Stimulated activated CD4-positive, alpha-beta T cell treated with anti-CD3 and anti-CD28 coated beads, Interleukin-12 subunit alpha, Interleukin-12 subunit beta, amount 100 ng/mL, for 48 hours (primary cell): ENCODE data around the gene EFCAB12.
"Not testable (repeated sequence)": the region's sequence is repeated elsewhere in the genome, so short reads cannot be mapped to it uniquely, and the experiment has no call there.

ENCODE experiments used
- DNase-seq, 3 donors: peaks; one replicate each; pipeline ENCODE4 v3.0.0-alpha.2; 2020; ENCODE audit warnings: low read depth in 2 of 3, low spot score in 1 of 3

EFCAB12 gene

DNA sequence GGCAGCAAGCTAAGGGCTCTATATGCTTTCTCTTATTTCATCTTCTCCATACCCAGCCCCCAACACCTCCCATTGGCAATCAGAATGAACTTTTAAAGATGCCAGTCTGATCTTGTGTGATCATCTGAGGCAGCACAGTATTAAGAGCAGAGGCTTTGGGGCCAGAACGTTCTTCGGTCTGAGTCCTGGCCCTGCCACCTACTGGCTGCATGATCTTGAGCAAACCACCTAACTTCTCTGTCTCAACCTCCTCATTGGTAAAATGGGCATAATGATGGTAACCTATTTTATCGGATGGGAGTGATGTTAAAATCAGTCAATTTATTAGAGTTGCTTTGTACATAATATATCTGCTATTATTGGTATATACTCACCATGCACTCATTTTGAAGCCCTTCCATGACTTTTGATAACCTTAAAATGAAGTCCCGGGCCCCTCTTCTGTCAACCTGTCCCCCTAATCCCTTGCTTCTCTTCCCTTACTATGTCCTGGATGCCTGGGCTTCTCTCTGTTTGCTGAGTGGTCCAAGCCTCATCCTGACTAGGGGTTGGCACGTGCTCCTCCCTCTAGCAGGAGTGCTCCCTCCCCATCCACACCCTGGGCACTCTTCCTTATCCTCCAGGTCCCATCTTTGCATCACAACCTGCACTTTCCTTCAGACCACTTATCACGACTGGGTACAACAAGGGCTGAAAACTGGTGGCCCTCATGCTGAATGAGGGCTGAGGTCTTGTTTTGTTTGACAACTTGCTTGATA lies 6.3 kb downstream of the EFCAB12 start:
- DNase-seq: no peak

DNA sequence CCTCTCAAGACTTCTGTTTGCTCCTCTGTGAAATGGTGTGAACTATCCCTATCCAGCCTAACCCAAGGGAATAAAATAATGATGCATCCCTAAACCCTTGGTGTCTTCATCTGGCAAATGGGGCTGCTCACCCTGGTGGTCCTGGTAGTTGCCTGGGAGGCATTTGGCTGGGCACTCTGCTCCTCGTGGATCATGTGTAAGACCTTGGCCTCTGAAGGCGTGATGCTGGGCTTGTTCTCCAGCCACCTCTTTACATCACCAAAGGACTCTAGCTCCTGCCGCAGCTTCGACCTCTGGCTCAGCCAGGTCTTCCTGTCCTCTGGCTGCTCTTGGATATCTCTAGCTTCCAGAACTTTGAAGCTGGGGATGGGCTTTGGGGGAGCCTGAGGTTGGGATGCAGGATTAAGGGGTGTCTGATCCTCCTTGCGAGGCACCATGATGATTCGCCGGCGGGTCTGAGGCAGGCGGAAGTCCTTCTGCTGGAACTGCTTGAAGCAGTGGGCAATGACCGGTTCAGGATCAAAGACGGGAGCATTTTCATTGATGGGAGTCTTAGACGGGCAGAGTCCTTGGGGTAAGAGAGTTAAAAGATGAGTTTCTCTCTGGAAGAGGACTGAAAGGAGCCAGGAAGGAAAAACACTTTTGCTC lies 7.1 kb downstream of the EFCAB12 start:
- no peak for DNase-seq

GRCh38 chr3:129419476-129419875 lies 9.0 kb downstream of the EFCAB12 start:
- DNase-seq: no peak

DNA sequence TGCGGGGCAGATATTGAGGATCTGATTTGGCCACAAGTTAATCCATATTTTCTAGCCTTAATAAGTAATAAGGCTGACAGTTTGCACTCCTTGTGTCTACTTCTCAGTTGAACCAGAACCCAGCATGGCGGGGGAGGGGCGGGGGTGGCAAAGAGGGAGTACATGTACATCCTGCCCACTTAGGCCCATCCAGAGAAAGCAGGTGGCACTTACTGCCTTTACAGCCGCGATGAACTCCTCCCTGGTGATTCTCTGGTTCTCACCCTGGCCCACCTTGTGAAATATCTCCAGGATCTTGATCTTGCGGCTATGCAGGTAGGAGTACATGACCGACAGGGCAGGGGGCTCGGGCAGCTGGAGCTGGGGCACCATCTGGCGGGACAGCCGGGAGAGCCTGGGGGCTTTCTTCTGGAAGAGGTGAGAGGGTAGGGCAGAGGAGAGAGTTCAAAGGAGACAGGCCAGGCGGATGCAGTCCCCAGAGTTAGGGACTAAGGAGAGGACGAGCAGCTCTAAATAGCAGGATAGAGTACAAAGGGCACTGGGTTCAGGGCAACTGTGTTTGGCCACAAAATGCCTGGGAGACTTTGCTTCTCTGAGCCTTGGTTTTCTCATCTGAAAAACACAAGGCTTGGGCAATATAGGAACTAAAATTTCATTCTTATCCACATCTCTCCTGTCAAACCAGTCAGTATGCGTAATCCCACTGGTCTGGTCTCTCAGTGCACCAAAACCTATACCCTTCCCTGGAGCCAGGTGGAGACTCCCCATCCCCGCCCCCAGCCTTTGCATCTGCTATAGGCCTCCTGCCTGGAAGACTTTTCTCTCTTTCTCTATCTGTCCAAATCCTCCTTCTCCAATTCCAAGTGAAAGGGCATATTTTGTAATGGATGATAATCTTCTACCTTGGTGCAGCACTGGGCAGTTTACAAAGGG lies 10.1 kb downstream of the EFCAB12 start:
- DNase-seq: no peak

DNA sequence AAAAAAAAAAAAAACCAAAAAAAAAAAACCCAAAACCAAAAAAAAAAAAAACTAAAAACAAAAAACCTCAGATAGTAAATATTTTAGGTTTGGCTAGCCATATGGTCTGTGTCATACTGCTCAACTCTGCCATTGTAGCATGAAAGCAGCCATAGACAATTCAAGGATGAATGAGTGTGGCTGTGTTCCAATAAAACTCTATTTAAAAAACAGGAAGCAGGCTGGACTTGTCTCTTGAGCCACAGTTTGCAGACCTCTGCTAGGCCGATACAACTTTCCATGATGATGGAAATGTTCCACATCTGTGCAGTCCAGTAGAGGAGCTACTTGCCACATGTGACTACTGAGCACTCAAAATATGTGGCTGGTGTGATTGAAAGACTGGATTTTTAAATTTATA lies 11.1 kb downstream of the EFCAB12 start:
- no peak for DNase-seq

DNA sequence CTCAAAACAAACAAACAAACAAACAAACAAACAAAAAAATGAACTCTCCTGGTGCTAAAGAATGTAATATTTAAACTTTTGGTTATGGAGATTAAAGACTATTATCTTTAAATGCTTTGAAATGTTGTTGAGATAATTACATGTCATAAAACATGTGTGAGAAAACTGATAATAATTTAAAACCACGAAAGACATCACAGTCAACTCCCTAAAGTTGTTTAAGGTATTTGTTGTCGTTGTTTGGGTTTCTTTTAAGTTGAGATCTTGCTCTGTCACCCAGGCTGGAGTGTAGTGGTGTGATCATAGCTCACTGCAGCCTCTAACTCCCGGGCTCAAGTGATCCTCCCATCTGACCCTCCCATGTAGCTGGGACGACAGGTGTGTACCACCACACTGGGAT lies 12.0 kb downstream of the EFCAB12 start:
- DNase-seq: no peak

DNA sequence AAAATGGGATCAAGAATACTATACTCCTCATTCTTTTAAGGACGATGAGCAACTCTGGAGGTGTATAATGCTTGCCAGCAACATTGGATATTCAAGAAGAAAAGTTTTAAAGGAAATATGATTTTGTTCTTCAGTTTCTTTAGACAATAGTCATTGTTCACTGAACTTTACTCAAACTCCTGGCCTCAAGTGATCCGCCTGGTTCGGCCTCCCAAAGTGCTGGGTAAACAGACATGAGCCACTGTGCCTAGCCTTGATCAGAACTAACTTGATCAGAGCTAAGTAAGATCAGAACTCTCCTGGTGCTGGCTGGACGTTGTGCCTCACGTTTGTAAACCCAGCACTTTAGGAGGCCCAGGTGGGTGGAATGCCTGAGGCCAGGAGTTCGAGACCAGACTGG lies 12.6 kb downstream of the EFCAB12 start:
- no peak for DNase-seq

DNA sequence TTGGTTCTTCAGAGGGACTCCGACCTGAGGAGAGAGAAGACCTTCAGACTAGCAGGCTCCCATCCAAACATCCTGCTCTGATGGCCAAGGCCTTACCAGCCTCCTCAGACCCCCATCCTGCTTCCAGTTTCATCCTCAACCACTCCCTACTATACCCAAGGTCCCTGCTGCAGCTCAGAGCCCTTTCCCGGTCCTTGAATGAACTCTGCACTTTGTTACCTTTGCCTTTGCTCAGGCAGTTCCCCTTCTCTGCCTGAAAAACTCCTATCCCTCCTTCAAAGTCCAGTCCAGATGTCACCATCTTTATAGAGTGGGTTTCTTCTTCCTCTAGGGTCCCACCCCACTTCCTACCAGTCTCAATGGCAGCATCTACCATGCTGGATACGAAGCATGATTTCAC lies 13.1 kb downstream of the EFCAB12 start:
- DNase-seq: no peak

GRCh38 chr3:129413687-129414506 lies 14.5 kb downstream of the EFCAB12 start:
- no peak for DNase-seq

- not testable (repeated sequence) for DNase-seq
These were observed 15.2 kb downstream of the EFCAB12 start for GRCh38 chr3:129413238-129413637.

DNA sequence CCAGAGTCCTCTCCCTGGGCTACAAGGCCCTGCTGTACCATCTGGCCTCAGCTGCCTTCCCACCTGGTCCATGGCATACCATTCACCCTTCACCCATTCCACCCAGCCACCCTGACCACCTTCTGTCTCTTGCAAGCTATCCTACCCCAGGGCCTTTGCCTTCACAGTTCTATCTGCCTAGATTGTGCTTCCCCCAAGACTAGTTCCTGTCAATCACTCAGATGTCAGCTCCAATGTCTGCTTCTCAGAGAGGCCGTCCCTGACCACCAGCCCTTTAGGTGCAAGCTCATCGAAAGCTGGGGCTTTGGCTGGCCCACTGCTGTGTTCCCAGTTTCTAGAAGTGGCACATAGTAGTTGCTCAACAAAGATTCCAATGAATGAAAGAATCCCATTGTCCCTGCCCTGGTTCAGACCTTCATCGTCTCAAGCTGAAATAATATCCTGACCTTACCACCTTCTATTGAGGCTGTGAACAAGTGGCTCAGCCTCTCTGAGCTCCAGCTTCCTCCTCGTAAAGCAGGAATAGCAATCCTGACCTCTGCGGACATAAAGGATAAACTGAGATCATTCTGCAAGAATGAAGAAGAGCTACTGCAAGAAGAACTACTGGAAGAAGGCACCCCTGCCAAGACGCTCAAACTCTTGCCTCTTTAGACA lies 15.8 kb downstream of the EFCAB12 start:
- DNase-seq: no peak

DNA sequence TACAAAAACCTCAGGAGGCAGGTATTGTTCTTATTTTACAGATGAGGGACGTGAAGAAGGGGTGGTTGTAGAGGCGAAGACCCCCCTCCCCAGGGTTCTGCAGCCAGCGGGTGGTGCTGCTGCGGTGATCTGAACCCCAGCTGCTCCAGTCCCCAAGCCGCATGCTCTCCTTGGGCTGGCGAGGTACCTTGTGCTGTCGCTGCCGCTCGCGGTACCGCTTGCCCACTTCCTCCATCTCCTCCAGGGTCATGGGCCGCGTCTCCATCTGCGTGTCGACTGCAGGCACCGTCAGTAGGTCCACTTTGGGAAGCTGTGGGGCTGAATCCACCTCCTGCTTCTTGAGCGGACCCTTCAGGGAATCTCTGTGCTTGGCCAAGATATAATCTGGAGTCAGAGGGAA lies 17.5 kb downstream of the EFCAB12 start:
- DNase-seq: no peak

DNA sequence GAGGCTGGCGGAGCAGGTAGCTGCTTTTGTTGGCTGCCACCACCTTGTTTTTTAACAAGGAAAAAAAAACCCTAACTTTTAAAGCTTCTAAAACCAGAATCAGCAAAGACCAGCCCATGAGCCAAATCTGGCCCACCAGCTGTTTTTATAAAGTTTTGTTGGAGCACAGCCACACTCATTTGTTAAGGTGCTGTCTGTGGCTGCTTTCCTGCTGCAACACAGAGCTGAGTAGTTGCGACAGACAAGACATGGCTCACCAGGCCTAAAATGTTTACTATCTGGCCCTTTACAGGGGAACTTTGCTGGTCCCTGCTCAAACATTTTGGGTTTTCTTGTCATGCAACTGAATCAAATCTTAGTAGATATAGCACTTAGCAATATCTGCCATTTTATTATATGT lies 18.9 kb downstream of the EFCAB12 start:
- no peak for DNase-seq

- no peak for DNase-seq
These were observed 23.8 kb downstream of the EFCAB12 start for GRCh38 chr3:129404610-129405009.

DNA sequence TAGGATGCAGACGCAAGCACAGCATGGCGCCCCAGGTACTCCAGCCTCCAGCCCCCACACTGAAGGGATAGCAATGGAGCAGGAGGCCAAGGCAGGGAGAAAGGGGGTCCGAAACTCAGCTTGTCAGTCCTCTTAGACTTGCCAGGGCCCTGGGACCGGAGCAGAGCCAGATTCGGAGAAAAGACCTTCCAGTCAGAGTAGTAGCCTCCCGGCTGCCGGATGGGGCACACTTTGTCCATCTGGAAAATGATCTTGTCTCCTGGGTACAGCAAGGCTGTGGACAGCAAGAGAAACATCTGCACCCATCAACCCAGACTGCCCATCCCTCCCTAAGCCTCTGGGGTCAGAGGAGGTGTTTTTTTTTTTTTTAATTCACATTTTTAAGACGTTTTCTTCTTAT lies 24.3 kb downstream of the EFCAB12 start:
- no peak for DNase-seq

DNA sequence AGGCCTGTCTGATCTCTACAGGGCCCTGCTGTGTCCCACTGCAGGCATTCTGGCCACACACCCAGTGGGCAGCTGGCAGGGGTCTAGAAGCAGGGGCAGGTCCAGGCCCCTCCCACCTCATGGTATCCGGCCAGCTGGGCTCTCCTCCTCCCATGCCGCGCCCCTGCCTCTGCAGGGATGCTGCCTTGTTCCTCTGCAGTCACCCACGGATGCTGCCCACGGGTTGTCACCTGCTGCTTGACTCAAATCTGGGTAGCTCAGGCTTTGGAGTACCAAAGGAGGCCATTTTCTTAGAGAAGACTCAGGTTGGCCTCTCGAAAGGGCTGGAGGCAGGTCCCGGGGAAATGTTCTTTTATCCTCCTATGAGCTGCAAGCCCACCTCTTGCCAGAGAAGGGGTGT lies 25.0 kb downstream of the EFCAB12 start:
- DNase-seq: no peak

- DNase-seq: no peak
These were observed 25.8 kb downstream of the EFCAB12 start for GRCh38 chr3:129402616-129403015.

DNA sequence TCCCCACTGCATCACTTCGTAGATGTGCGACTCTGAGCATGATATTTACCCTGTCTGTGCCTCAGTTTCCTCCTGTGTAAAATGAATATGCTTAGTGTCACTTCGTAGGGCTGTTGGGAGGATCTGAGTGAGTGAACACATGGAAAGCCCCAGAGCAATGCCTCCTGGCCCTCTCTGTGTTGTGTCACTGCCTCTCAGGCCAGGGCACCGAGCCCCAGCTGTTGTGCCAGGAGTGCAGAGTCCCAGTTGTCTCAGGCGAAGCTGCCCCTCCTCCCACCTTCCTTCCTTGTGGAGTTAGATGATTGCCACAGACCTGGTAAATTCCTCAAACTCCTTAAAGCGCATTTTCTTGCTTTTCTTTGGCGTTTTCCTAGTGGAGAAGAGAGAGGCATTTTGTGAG lies 26.2 kb downstream of the EFCAB12 start:
- no peak for DNase-seq

DNA sequence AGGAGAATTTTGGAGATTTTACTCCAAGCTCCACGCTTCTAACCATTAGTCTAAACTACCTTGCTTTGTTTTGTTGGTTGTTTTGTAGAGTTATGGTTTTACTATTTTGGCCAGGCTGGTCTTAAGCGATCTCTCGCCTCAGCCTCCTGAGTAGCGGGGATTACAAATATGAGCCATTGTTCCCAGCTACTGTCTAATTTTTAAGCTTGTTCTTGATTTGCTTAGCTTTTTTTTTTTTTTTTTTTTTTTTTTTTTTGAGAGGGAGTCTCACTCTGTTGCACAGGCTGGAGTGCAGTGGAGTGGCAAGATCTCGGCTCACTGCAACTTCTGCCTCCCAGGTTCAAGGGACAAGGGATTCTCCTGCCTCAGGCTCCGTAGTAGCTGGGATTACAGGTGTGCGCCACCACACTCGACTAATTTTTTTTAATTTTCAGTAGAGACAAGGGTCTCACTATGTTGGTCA lies 28.5 kb downstream of the EFCAB12 start:
- DNase-seq: no peak

GRCh38 chr3:129399145-129399894 lies 29.1 kb downstream of the EFCAB12 start:
- peak; percentile 44 to 77 (median 61) for DNase-seq
